ENCODE measurements around the gene ADIRF. TPM values are rescaled to one million over a fixed set of nuclear protein-coding genes. Genes with fewer than 3 reads are reported as not detected.

The ADIRF gene
- total and polyA plus RNA-seq, 9 of the 15 experiments (the other 6 are each of a cell fraction or from before 2014, with no cell fraction given) = 0.08 TPM; not detected in 8

DNA sequence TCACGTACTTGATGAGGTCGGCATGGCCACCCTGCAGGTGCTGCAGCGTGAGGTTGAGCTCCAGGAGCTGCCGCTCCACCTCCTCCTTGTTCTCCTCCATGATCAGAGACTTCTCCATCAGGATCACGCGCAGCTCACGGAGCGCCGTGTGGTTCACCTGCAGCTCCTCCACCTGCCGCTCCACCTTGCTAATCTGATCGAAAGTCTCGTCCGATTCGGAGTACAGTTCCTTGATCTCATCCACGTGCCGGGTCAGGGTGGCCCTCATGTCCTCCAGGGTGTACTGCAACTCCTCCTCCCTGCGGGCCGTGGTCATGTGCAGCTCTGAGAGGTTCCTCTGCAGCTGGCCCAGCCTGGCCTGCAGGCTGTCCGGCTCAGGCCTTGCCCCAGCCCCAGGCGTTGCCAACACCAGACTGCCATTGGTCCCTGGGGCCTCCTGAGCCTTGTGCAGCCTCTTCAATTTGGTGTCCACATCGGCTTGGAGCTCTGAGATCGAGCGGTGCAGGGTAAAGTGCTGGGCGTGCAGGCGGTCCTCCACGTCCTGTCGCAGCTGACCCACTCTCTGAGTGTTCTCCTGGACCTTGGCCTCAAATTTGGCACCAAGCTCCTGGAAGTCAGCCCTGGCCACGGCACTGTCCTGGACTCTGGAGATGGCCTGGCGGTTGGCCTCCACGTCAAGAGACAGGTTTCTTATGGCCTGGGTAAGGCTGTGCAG lies 24.8 kb upstream of the ADIRF start (continued):
- TF ChIP-seq, protein P1, sequence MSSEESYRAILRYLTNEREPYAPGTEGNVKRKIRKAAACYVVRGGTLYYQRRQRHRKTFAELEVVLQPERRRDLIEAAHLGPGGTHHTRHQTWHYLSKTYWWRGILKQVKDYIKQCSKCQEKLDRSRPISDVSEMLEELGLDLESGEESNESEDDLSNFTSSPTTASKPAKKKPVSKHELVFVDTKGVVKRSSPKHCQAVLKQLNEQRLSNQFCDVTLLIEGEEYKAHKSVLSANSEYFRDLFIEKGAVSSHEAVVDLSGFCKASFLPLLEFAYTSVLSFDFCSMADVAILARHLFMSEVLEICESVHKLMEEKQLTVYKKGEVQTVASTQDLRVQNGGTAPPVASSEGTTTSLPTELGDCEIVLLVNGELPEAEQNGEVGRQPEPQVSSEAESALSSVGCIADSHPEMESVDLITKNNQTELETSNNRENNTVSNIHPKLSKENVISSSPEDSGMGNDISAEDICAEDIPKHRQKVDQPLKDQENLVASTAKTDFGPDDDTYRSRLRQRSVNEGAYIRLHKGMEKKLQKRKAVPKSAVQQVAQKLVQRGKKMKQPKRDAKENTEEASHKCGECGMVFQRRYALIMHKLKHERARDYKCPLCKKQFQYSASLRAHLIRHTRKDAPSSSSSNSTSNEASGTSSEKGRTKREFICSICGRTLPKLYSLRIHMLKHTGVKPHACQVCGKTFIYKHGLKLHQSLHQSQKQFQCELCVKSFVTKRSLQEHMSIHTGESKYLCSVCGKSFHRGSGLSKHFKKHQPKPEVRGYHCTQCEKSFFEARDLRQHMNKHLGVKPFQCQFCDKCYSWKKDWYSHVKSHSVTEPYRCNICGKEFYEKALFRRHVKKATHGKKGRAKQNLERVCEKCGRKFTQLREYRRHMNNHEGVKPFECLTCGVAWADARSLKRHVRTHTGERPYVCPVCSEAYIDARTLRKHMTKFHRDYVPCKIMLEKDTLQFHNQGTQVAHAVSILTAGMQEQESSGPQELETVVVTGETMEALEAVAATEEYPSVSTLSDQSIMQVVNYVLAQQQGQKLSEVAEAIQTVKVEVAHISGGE (CRISPR knock-in tag; IDR thresholded peaks at IDR 0.05) = no peak
- TF ChIP-seq DMBX1 (CRISPR knock-in tag; IDR thresholded peaks at IDR 0.05; ENCODE audit: borderline replicate concordance) = no peak
- TF ChIP-seq, protein P2, sequence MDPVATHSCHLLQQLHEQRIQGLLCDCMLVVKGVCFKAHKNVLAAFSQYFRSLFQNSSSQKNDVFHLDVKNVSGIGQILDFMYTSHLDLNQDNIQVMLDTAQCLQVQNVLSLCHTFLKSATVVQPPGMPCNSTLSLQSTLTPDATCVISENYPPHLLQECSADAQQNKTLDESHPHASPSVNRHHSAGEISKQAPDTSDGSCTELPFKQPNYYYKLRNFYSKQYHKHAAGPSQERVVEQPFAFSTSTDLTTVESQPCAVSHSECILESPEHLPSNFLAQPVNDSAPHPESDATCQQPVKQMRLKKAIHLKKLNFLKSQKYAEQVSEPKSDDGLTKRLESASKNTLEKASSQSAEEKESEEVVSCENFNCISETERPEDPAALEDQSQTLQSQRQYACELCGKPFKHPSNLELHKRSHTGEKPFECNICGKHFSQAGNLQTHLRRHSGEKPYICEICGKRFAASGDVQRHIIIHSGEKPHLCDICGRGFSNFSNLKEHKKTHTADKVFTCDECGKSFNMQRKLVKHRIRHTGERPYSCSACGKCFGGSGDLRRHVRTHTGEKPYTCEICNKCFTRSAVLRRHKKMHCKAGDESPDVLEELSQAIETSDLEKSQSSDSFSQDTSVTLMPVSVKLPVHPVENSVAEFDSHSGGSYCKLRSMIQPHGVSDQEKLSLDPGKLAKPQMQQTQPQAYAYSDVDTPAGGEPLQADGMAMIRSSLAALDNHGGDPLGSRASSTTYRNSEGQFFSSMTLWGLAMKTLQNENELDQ (CRISPR knock-in tag; IDR thresholded peaks at IDR 0.05; ENCODE audit: borderline replicate concordance) = no peak
- no peak for TF ChIP-seq HDAC2 (IDR thresholded peaks at IDR 0.05)

Data from K562 (cell line).